ENCODE measurements around the gene MEI1. TPM values are rescaled to one million over a fixed set of nuclear protein-coding genes. Genes with fewer than 3 reads are reported as not detected.

Gene MEI1
- total RNA-seq, 1 donor from 2014 or later: 1.5 TPM

DNA sequence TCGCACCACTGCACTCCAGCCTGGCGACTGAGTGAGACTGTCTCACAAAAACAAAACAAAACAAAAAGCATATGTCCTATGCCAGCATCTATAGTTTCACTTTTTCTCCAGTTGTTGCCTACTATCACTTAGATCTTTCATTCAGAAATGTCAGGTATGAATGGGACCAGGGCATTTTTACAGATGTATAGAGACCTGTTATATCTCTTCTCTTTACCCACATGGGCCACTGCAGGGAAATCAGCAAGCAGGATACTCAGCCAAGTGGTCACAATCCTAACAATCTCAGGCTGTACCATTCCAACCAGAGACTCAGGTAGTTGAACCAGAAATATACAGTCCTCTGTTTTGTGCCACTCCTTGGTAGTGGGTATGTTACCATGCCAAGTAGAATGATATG, 117.6 kb downstream of the MEI1 start:
- Histone ChIP-seq H3K27me3 (ENCODE audit: control insufficient read depth, insufficient read depth, low read length) (no peaks in the 10 kb centered on the region), H3K4me3 (ENCODE audit: low read depth, low read length) (no peak overlapping the region), H3K36me3 (ENCODE audit: control insufficient read depth, insufficient read depth, low read length) (no peaks in the 10 kb centered on the region)
- DNase-seq (ENCODE audit: low read depth): no peak
- TF ChIP-seq, protein P1, sequence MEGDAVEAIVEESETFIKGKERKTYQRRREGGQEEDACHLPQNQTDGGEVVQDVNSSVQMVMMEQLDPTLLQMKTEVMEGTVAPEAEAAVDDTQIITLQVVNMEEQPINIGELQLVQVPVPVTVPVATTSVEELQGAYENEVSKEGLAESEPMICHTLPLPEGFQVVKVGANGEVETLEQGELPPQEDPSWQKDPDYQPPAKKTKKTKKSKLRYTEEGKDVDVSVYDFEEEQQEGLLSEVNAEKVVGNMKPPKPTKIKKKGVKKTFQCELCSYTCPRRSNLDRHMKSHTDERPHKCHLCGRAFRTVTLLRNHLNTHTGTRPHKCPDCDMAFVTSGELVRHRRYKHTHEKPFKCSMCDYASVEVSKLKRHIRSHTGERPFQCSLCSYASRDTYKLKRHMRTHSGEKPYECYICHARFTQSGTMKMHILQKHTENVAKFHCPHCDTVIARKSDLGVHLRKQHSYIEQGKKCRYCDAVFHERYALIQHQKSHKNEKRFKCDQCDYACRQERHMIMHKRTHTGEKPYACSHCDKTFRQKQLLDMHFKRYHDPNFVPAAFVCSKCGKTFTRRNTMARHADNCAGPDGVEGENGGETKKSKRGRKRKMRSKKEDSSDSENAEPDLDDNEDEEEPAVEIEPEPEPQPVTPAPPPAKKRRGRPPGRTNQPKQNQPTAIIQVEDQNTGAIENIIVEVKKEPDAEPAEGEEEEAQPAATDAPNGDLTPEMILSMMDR (IDR thresholded peaks at IDR 0.05; ENCODE audit: insufficient read depth, low read length, poor library complexity, severe bottlenecking): no peak

DNA sequence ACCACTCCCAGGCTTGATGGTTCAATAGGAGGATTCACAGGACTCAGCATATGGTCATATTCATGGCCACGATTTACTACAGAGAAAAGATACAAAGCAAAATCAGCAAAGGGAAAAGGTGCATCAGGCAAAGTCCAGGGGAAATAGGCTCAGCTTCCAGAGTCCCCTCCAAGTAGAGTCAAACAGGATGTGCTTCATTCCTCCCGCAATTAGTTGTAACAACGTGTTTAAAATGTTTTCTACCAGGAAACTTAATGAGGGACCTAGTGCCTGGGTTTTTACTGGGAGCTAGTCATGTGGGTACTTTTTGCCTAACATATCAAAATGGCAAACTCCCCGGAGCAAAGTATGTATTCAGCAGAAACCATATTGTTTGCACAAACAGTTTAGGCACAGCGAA, 118.7 kb downstream of the MEI1 start:
- no peak for DNase-seq (ENCODE audit: low read depth)
- H3K36me3 ChIP-seq (ENCODE audit: control insufficient read depth, insufficient read depth, low read length): no peaks in the 10 kb centered on the region
- H3K4me3 ChIP-seq (ENCODE audit: low read depth, low read length): no peak overlapping the region
- H3K27me3 ChIP-seq (ENCODE audit: control insufficient read depth, insufficient read depth, low read length): no peaks in the 10 kb centered on the region
- TF ChIP-seq, protein P1 (IDR thresholded peaks at IDR 0.05; ENCODE audit: insufficient read depth, low read length, poor library complexity, severe bottlenecking): no peak

DNA sequence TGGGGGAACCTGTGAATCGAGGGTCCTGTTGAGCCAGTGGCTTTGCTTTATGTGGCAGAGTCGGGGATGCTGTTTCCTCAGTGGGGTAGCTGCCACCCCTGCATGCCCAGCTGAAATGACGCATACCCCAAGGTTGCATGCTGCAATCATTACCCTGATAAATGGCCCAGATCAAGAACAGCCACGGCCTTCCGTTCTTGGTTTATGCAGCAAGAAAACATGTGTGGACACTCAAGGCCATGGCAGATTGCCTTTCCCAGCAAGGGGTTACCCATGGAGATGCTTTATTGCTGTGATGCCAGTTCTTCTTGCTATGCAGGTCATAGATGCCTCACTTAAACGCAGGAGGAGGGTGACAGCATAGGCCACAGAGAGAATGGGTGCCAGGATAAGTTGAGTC, 119.3 kb downstream of the MEI1 start:
- no peaks in the 10 kb centered on the region for H3K27me3 ChIP-seq (ENCODE audit: control insufficient read depth, insufficient read depth, low read length)
- no peak for DNase-seq (ENCODE audit: low read depth)
- TF ChIP-seq, protein P1 (IDR thresholded peaks at IDR 0.05; ENCODE audit: insufficient read depth, low read length, poor library complexity, severe bottlenecking): no peak
- no peak overlapping the region for H3K4me3 ChIP-seq (ENCODE audit: low read depth, low read length)
- H3K36me3 ChIP-seq (ENCODE audit: control insufficient read depth, insufficient read depth, low read length): no peaks in the 10 kb centered on the region

DNA sequence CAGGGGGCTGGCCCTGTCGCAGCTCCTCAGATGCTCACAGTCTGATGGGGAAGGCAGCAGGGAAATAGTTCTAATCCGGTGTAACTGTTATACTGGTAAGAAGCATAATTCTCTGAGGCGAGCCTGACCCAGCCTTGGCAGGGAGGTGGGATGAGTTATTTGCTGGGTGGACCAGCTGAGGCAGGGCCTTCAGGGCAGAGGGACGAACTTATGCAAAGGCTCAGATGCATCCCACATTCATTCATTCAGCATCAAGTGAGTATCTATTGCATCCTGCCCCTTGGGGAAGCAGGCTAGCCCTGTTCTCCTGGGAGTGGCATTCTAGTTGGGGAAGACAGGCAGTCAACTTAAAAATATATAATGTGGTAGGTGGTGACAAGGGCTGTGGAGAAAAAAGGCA, 120.0 kb downstream of the MEI1 start:
- Histone ChIP-seq H3K27me3 (ENCODE audit: control insufficient read depth, insufficient read depth, low read length) (no peaks in the 10 kb centered on the region), H3K36me3 (ENCODE audit: control insufficient read depth, insufficient read depth, low read length) (no peaks in the 10 kb centered on the region), H3K4me3 (ENCODE audit: low read depth, low read length) (no peak overlapping the region)
- TF ChIP-seq, protein P1 (IDR thresholded peaks at IDR 0.05; ENCODE audit: insufficient read depth, low read length, poor library complexity, severe bottlenecking): no peak
- DNase-seq (ENCODE audit: low read depth): no peak

DNA sequence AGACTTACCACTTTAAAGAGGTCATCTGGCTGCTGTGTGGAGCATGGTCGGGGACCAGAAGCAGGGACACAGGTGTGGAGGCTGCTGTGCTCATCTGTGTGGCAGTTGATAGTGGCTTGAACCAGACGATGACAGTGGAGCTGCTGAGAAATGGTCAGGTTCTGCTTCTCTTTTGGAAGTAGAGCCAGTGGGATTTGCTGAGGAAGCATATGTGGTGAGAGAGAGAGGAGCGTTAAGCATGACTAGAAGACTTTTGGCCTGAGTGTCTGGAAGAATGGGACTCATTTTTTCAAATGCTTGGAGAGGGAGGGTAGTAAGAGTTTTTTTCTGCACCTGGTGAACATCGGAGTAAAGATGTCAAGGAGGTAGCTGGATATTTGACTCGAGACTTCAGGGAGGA, 121.1 kb downstream of the MEI1 start:
- Histone ChIP-seq H3K27me3 (ENCODE audit: control insufficient read depth, insufficient read depth, low read length) (no peaks in the 10 kb centered on the region), H3K36me3 (ENCODE audit: control insufficient read depth, insufficient read depth, low read length) (no peaks in the 10 kb centered on the region), H3K4me3 (ENCODE audit: low read depth, low read length) (no peak overlapping the region)
- no peak for DNase-seq (ENCODE audit: low read depth)
- TF ChIP-seq, protein P1 (IDR thresholded peaks at IDR 0.05; ENCODE audit: insufficient read depth, low read length, poor library complexity, severe bottlenecking): no peak

DNA sequence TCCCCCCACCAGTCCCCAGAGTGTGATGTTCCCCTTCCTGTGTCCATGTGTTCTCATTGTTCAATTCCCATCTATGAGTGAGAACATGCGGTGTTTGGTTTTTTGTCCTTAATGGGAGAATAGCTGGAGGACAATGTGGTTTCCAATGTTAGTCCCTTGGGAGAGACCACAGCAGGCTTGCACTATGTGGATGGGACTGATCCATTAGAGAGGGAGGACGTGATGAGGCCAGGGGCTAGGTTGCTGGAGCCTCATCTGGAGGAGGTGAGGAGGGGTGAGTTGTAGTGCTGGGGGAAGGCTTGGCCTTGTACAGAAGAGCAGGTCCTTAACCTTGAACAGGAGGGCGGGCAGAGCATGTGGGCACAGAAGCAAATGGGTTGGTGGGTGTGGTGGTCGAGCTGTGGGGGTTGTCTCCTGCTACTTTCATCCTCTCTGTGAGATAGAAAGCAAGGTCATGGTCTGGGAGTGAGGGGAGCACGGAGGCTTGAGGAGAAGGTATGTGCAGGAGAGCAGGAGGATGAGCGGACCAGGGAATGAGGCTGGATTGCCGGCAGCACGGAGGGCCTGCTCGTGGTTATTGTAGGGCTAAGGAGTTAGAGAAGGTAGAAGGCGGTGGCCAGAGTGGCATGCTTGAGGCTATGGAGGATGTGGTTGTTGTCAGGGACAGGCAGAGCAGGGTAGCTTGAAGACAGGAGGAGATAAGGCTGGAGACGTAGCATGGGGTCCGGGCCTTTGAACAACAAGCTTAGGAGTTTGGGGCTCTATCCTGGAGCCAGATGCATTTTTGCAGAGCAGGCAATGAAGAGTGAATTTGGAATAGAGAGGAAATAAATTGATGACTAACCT, 122.4 kb downstream of the MEI1 start:
- TF ChIP-seq, protein P1 (IDR thresholded peaks at IDR 0.05; ENCODE audit: insufficient read depth, low read length, poor library complexity, severe bottlenecking): no peak
- Histone ChIP-seq H3K27me3 (ENCODE audit: control insufficient read depth, insufficient read depth, low read length) (no peaks in the 10 kb centered on the region), H3K4me3 (ENCODE audit: low read depth, low read length) (no peak overlapping the region), H3K36me3 (ENCODE audit: control insufficient read depth, insufficient read depth, low read length) (no peaks in the 10 kb centered on the region)
- DNase-seq (ENCODE audit: low read depth): no peak

Data from kidney epithelial cell (primary cell).